Vagina (tissue), 2 donors: ENCODE measurements around the gene IMP4. TPM values are rescaled to one million over a fixed set of nuclear protein-coding genes. Genes with fewer than 3 reads are reported as not detected.

ENCODE experiments used
- DNase-seq, 2 donors: peaks; one replicate each; pipeline ENCODE4 v3.0.0-alpha.2; 2017; ENCODE audit errors: extremely low spot score in 2 of 2
- H3K27ac ChIP-seq: fragments of 200-600 bp; sonication (generic); one replicate; pipeline ENCODE4 v1.5.1; 2019
- H3K27me3 ChIP-seq: fragments of 200-600 bp; sonication (generic); one replicate; pipeline ENCODE4 v1.5.1; 2019
- H3K36me3 ChIP-seq, 2 donors: fragments of 200-600 bp; sonication (generic); one replicate each; pipeline ENCODE4 v1.5.1; 2017 to 2019
- H3K4me1 ChIP-seq: fragments of 200-600 bp; sonication (generic); one replicate; pipeline ENCODE4 v1.5.1; 2019
- H3K4me3 ChIP-seq, 2 donors: fragments of 200-600 bp; sonication (generic); 1 replicate in 1 of 2; 2 replicates in 1 of 2; pipeline ENCODE4 v1.5.1; 2016 to 2019
- H3K9me3 ChIP-seq: fragments of 200-600 bp; sonication (generic); one replicate; pipeline ENCODE4 v1.5.1; 2019
- POLR2A ChIP-seq, 2 donors: fragments of 450-650 bp; IDR thresholded peaks; one replicate each; pipeline ENCODE4 v1.6.1; 2017; ENCODE audit warnings: antibody characterized with exemption in 2 of 2, mild to moderate bottlenecking in 2 of 2, moderate library complexity in 2 of 2
- POLR2AphosphoS5 ChIP-seq, 2 donors: sonication (generic); formaldehyde crosslinking; IDR thresholded peaks; one replicate each; pipeline ENCODE4 v1.9.0; 2017; ENCODE audit warnings: antibody characterized with exemption in 2 of 2, mild to moderate bottlenecking in 2 of 2, low read depth in 1 of 2; ENCODE audit not compliant: insufficient read depth in 1 of 2
- intact Hi-C: fragments of 100-400 bp; cut with DNase I; formaldehyde crosslinking; loops from one replicate; pipeline ENCODE4 v1.15.1; 2023
- total RNA-seq: library from RNA; depleted of rRNA; stranded (reverse); fragments of >200 nt; gene quantifications from one replicate; pipeline ENCODE4 v1.2.3, GENCODE V29; 2016
- TF ChIP-seq, protein P1 (sequence below), 3 experiments: fragments of 450-650 bp in 2 of 3; fragments of 200-600 bp in 1 of 3; sonication (generic) in 1 of 3; IDR thresholded peaks; one replicate each; pipeline ENCODE4 v1.5.1; 2017 to 2019; ENCODE audit warnings: antibody characterized with exemption in 3 of 3, mild to moderate bottlenecking in 2 of 3, moderate library complexity in 2 of 3

The IMP4 gene
- total RNA-seq, 1 donor from 2014 or later = 88.4 TPM

DNA sequence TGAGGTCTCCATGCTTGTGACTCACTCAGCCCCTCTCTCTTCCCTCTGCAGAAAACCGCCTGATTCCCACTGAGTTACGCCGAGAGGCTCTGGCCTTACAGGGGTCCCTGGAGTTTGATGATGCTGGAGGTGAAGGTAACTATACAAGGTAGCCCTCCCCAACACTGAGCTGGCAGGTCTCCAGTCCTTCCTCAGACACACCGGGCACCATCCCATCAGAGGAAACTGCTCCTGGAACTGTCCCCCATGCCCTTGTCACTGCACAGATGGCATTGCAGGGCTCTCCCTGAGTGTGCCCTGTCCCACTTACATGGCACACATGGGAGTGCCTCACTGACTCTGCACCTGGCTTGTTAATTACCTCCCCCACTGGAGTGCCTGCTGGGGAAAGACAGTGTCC is 1.9 kb downstream of the IMP4 start:
- Histone ChIP-seq H3K4me3 (no peak overlapping the region), H3K36me3 (peaks cover 0 to 48% of the 10 kb centered on the region in 2 donors), H3K4me1 (peaks cover 28% of the 10 kb centered on the region), H3K9me3 (no peaks in the 10 kb centered on the region), H3K27me3 (no peaks in the 10 kb centered on the region), H3K27ac (no peak overlapping the region)
- DNase-seq = no peak
- intact Hi-C loops = loop anchor here (10.0 kb wide), 1 partner anchor 160 kb away; the partner anchor contains the start of genes MZT2B and SMPD4
- no peak for TF ChIP-seq POLR2A (IDR thresholded peaks at IDR 0.05)
- TF ChIP-seq, protein P1, sequence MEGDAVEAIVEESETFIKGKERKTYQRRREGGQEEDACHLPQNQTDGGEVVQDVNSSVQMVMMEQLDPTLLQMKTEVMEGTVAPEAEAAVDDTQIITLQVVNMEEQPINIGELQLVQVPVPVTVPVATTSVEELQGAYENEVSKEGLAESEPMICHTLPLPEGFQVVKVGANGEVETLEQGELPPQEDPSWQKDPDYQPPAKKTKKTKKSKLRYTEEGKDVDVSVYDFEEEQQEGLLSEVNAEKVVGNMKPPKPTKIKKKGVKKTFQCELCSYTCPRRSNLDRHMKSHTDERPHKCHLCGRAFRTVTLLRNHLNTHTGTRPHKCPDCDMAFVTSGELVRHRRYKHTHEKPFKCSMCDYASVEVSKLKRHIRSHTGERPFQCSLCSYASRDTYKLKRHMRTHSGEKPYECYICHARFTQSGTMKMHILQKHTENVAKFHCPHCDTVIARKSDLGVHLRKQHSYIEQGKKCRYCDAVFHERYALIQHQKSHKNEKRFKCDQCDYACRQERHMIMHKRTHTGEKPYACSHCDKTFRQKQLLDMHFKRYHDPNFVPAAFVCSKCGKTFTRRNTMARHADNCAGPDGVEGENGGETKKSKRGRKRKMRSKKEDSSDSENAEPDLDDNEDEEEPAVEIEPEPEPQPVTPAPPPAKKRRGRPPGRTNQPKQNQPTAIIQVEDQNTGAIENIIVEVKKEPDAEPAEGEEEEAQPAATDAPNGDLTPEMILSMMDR (IDR thresholded peaks at IDR 0.05) = no peak
- no peak for TF ChIP-seq POLR2AphosphoS5 (IDR thresholded peaks at IDR 0.05; ENCODE audit: insufficient read depth in 1 of 2, low read depth in 1 of 2)

DNA sequence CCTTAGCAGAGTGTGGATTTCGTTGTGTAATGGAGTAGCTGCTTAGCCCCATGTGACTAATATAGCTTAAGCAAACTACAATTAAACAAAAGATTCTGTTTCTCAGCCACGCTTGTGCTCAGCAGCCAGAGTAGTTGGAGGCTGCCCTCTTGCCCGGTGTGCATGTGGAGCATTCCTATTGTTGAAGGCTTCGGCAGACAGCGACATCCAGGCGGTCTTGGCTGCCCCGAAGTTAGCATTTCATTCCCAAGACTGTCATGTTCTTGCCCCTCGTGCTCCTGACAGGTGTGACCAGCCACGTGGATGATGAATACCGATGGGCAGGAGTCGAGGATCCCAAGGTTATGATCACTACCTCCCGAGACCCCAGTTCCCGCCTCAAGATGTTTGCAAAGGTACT is 2.4 kb downstream of the IMP4 start:
- DNase-seq = no peak
- intact Hi-C loops = loop anchor here (10.0 kb wide), 1 partner anchor 160 kb away; the partner anchor contains the start of genes MZT2B and SMPD4
- no peaks in the 10 kb centered on the region for H3K27me3 ChIP-seq
- H3K4me1 ChIP-seq = peaks cover 28% of the 10 kb centered on the region
- no peaks in the 10 kb centered on the region for H3K9me3 ChIP-seq
- H3K4me3 ChIP-seq = no peak overlapping the region
- H3K36me3 ChIP-seq = peaks cover 0 to 44% of the 10 kb centered on the region in 2 donors
- TF ChIP-seq POLR2AphosphoS5 (IDR thresholded peaks at IDR 0.05; ENCODE audit: insufficient read depth in 1 of 2, low read depth in 1 of 2) (no peak), POLR2A (IDR thresholded peaks at IDR 0.05) (no peak)
- TF ChIP-seq, protein P1 (IDR thresholded peaks at IDR 0.05) = no peak
- no peak overlapping the region for H3K27ac ChIP-seq

DNA sequence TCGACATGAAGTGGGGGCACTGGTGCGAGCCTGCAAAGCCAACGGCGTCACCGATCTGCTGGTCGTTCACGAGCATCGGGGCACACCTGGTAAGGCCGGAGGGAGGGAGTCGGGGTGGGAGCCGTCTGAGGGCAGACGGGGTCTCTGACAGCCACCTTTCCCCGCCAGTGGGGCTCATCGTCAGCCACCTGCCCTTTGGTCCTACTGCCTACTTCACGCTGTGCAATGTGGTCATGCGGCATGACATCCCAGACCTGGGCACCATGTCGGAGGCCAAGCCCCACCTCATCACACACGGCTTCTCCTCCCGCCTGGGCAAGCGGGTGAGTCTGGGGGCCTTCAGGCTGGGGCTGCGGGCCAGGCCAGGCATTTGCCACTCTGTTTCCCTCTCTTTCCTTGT is 2.9 kb downstream of the IMP4 start:
- Histone ChIP-seq H3K36me3 (peaks cover 0 to 44% of the 10 kb centered on the region in 2 donors), H3K27me3 (no peaks in the 10 kb centered on the region), H3K4me1 (peaks cover 27% of the 10 kb centered on the region), H3K9me3 (no peaks in the 10 kb centered on the region), H3K4me3 (no peak overlapping the region), H3K27ac (no peak overlapping the region)
- intact Hi-C loops = loop anchor here (10.0 kb wide), 1 partner anchor 161 kb away; the partner anchor contains the start of genes MZT2B and SMPD4
- TF ChIP-seq POLR2AphosphoS5 (IDR thresholded peaks at IDR 0.05; ENCODE audit: insufficient read depth in 1 of 2, low read depth in 1 of 2) (no peak), POLR2A (IDR thresholded peaks at IDR 0.05) (no peak)
- TF ChIP-seq, protein P1 (IDR thresholded peaks at IDR 0.05) = no peak
- DNase-seq = no peak

DNA sequence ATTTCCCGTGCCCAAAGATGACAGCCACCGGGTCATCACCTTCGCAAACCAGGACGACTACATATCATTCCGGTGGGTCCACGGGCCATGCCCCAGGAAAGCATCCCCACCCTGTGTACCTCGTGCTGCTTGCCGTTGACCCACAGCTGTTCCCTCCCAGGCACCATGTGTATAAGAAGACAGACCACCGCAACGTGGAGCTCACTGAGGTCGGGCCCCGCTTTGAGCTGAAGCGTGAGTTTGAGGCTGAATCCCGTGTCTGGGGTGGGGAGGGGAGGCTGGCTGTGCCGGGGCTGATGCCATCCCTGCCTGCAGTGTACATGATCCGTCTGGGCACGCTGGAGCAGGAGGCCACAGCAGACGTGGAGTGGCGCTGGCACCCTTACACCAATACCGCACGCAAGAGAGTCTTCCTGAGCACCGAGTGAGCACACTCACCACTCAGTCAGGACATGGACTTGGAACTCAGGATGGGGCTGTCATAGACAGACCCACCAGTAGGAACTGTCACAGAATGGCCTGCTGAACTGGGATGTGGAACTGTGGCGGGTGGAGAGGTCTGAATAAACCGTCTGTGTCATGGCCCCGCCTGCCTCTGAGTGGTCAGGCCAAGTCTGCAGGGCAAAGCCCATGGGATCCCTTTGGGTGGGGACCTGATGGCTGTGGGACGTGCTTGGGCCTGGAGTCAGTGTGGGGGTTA is 3.5 kb downstream of the IMP4 start:
- no peak overlapping the region for H3K4me3 ChIP-seq
- TF ChIP-seq POLR2A (IDR thresholded peaks at IDR 0.05) (no peak), POLR2AphosphoS5 (IDR thresholded peaks at IDR 0.05; ENCODE audit: insufficient read depth in 1 of 2, low read depth in 1 of 2) (no peak)
- TF ChIP-seq, protein P1 (IDR thresholded peaks at IDR 0.05) = no peak
- intact Hi-C loops = loop anchor here (10.0 kb wide), 1 partner anchor 161 kb away; the partner anchor contains the start of genes MZT2B and SMPD4
- no peaks in the 10 kb centered on the region for H3K27me3 ChIP-seq
- H3K4me1 ChIP-seq = peaks cover 21% of the 10 kb centered on the region
- H3K36me3 ChIP-seq = peaks cover 0 to 44% of the 10 kb centered on the region in 2 donors
- no peak for DNase-seq
- H3K27ac ChIP-seq = no peak overlapping the region
- H3K9me3 ChIP-seq = no peaks in the 10 kb centered on the region

DNA sequence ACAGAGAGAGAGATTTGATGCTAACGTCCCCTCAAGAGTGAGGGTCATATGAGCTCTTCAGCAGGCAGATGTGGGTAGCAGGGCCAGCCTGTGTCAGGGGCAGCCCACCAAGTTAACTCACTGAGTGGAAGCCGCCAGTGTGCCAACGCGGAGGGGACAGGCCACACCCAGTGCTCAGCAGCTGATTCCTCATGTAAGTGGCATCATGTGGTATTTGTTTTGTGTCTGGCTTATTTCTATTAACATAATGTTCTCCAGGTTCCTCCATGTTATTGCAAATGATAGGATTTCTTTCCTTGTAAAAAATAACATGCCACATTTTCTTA is 4.0 kb downstream of the IMP4 start:
- intact Hi-C loops = loop anchor here (10.0 kb wide), 1 partner anchor 162 kb away; the partner anchor contains the start of genes MZT2B and SMPD4
- no peak for DNase-seq

More for the DNA sequence above, 4.0 kb downstream of the IMP4 start:
- no peaks in the 10 kb centered on the region for H3K9me3 ChIP-seq
- H3K27ac ChIP-seq = no peak overlapping the region
- no peak overlapping the region for H3K4me3 ChIP-seq
- H3K4me1 ChIP-seq = peaks cover 16% of the 10 kb centered on the region
- TF ChIP-seq, protein P1 (IDR thresholded peaks at IDR 0.05) = no peak
- no peak for TF ChIP-seq POLR2AphosphoS5 (IDR thresholded peaks at IDR 0.05; ENCODE audit: insufficient read depth in 1 of 2, low read depth in 1 of 2)
- TF ChIP-seq POLR2A (IDR thresholded peaks at IDR 0.05) = no peak
- peaks cover 0 to 44% of the 10 kb centered on the region in 2 donors for H3K36me3 ChIP-seq
- H3K27me3 ChIP-seq = no peaks in the 10 kb centered on the region
